K562 (cell line): ENCODE measurements around the gene TAS2R4. TPM values are rescaled to one million over a fixed set of nuclear protein-coding genes. Genes with fewer than 3 reads are reported as not detected.

Experiments
- CEBPG ChIP-seq, 3 experiments: fragments of 200-800 bp in 1 of 3; sonication (Bioruptor generic) in 1 of 3; sonication (generic) in 1 of 3; formaldehyde crosslinking in 1 of 3; IDR thresholded peaks in 2 of 3; conservative IDR thresholded peaks in 1 of 3; 2 replicates each; pipeline versions ENCODE4 v1.6.1 to v1.8.0; 2016 to 2022; ENCODE audit warnings: missing compliant biosample characterization in 2 of 3, missing genetic modification characterization in 2 of 3, mild to moderate bottlenecking in 1 of 3, missing genetic modification reagents in 1 of 3
- CXXC5 ChIP-seq: fragments of 250-450 bp; sonication (Bioruptor Pico); IDR thresholded peaks from 2 replicates; pipeline ENCODE4 v1.8.0; 2022; ENCODE audit warnings: inconsistent platforms, mild to moderate bottlenecking, moderate library complexity
- ESRRB ChIP-seq: fragments of 250-450 bp; sonication (Bioruptor Pico); IDR thresholded peaks from 2 replicates; pipeline ENCODE4 v1.5.0; 2020; ENCODE audit warnings: mild to moderate bottlenecking, moderate library complexity, borderline replicate concordance
- ILF3 ChIP-seq: fragments of 450-650 bp; IDR thresholded peaks from 2 replicates; pipeline ENCODE4 v1.6.1; 2018; ENCODE audit warnings: antibody characterized with exemption, mild to moderate bottlenecking, moderate library complexity, borderline replicate concordance
- MTF1 ChIP-seq: fragments of 250-450 bp; sonication (Bioruptor Pico); IDR thresholded peaks from 2 replicates; pipeline ENCODE4 v1.9.0; 2021; ENCODE audit warnings: moderate library complexity, mild to moderate bottlenecking, inconsistent platforms, borderline replicate concordance
- NBN ChIP-seq: fragments of 450-650 bp; IDR thresholded peaks from 2 replicates; pipeline ENCODE4 v1.6.1; 2016; ENCODE audit warnings: low read depth, mild to moderate bottlenecking
- NR4A1 ChIP-seq, 2 experiments: fragments of 250-450 bp in 1 of 2; fragments of 450-650 bp in 1 of 2; sonication (Bioruptor Pico) in 1 of 2; IDR thresholded peaks; 2 replicates each; pipeline versions ENCODE4 v1.4.0 to v1.6.1; 2016 to 2020; ENCODE audit warnings: mild to moderate bottlenecking in 2 of 2, missing compliant biosample characterization in 1 of 2, missing genetic modification characterization in 1 of 2, moderate library complexity in 1 of 2
- RBFOX2 ChIP-seq: fragments of 200-400 bp; formaldehyde crosslinking; IDR thresholded peaks from 2 replicates; pipeline ENCODE4 v1.6.1; 2017; ENCODE audit warnings: low read depth, mild to moderate bottlenecking, low read length, moderate library complexity
- RBM15 ChIP-seq: fragments of 200-400 bp; formaldehyde crosslinking; IDR thresholded peaks from 2 replicates; pipeline ENCODE4 v1.6.1; 2018; ENCODE audit warnings: mild to moderate bottlenecking, low read length, moderate library complexity; ENCODE audit not compliant: insufficient read depth
- RNF2 ChIP-seq: sonication (generic); IDR thresholded peaks from 2 replicates; pipeline ENCODE4 v1.6.1; 2016
- SLC30A9 ChIP-seq: fragments of 250-450 bp; sonication (Bioruptor Pico); IDR thresholded peaks from 2 replicates; pipeline ENCODE4 v1.8.0; 2022; ENCODE audit warnings: mild to moderate bottlenecking, moderate library complexity
- SRSF1 ChIP-seq: fragments of 200-400 bp; formaldehyde crosslinking; IDR thresholded peaks from 2 replicates; pipeline ENCODE4 v1.6.1; 2017; ENCODE audit warnings: mild to moderate bottlenecking, low read depth, low read length, moderate library complexity
- TBP ChIP-seq: optimal IDR thresholded peaks from 2 replicates; pipeline ENCODE3; 2011; ENCODE audit warnings: low read depth, low read length, improper control_type of control experiment
- ZFP36 ChIP-seq: fragments of 150-350 bp; IDR thresholded peaks from 2 replicates; pipeline ENCODE4 v1.6.1; 2018; ENCODE audit warnings: low read length, low read depth; ENCODE audit not compliant: partially characterized antibody
- ZNF184 ChIP-seq: sonication (generic); formaldehyde crosslinking; IDR thresholded peaks from 2 replicates; pipeline ENCODE4 v1.5.0; 2020; ENCODE audit warnings: missing genetic modification reagents
- ZNF354B ChIP-seq: fragments of 250-450 bp; sonication (Bioruptor Pico); IDR thresholded peaks from 2 replicates; pipeline ENCODE4 v1.4.0; 2020
- ZNF445 ChIP-seq: fragments of 250-450 bp; sonication (Bioruptor Pico); IDR thresholded peaks from 2 replicates; pipeline ENCODE4 v1.4.0; 2020; ENCODE audit warnings: low read depth, mild to moderate bottlenecking, moderate library complexity
- polyA plus RNA-seq, 8 experiments: library from polyadenylated mRNA; depleted of rRNA in 4 of 8; stranded (reverse) in 5 of 8; unstranded in 3 of 8; fragments of >200 nt; fragmentation: Nextera tagmentation in 2 of 8; fragmentation: Illumina TruSeq in 1 of 8; extraction: Ambion mirVana in 2 of 8; extraction: Trizol in 1 of 8; gene quantifications; 2 replicates each; pipeline versions ENCODE4 v1.2.1 to v1.2.3, GENCODE V29; 2011 to 2014; ENCODE audit warnings: inconsistent platforms in 1 of 8, missing spikeins in 1 of 8
- total RNA-seq, 7 experiments: library from RNA; depleted of rRNA in 6 of 7; stranded (reverse); fragments of >200 nt in 6 of 7; fragmentation: Illumina TruSeq in 2 of 7; extraction: Trizol in 2 of 7; gene quantifications; 2 replicates each; pipeline versions ENCODE4 v1.2.1 to v1.2.3, GENCODE V29; 2011 to 2021; ENCODE audit warnings: low replicate concordance in 1 of 7
- TF ChIP-seq, protein P1 (sequence below): fragments of 250-450 bp; sonication (Bioruptor Pico); IDR thresholded peaks from 2 replicates; pipeline ENCODE4 v1.4.0; 2020; ENCODE audit warnings: mild to moderate bottlenecking, moderate library complexity, borderline replicate concordance
- TF ChIP-seq, protein P2 (sequence below): fragments of 200-800 bp; sonication (Bioruptor generic); IDR thresholded peaks from 2 replicates; pipeline ENCODE4 v1.6.1; 2017; ENCODE audit warnings: missing genetic modification characterization, missing compliant biosample characterization
- TF ChIP-seq, protein P3 (sequence below): sonication (generic); formaldehyde crosslinking; IDR thresholded peaks from 2 replicates; pipeline ENCODE4 v1.5.0; 2020; ENCODE audit warnings: missing genetic modification reagents
- TF ChIP-seq, protein P4 (sequence below): fragments of 450-650 bp; formaldehyde crosslinking; IDR thresholded peaks from 2 replicates; pipeline ENCODE4 v1.4.0; 2020; ENCODE audit warnings: mild to moderate bottlenecking, moderate library complexity

Gene TAS2R4
- total and polyA plus RNA-seq, 9 of the 15 experiments (the other 6 are each of a cell fraction or from before 2014, with no cell fraction given) = 0.04 to 2.1 (median 0.68) TPM

DNA sequence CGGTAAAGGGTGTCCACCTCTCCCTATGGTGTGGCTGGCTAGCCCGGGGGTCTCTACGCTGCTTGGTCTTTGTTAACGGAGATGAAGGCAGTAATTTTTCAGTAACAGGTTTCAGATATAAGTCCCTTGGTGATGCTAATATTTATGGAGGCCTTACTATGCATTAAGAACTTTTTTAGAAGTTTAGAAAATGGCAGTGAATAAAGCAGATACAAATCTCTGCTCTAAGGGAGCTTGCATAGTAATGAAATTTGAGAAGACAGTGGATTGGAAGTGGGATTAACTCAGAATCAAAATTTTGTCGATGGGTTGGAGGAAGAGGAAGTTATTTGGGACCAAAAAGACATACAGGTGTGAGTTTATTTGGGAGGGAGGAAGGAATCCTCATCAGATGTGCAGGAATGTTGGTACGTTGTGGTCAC is 37.9 kb upstream of the TAS2R4 start (continued):
- TF ChIP-seq TBP = no peak
- no peak for TF ChIP-seq RNF2
- no peak for TF ChIP-seq ZNF445 (CRISPR knock-in tag)
- no peak for TF ChIP-seq CEBPG (CRISPR knock-in tag; IDR thresholded peaks at IDR 0.05)
- TF ChIP-seq CEBPG (tag; conservative IDR thresholded peaks at IDR 0.05 in 1 of 2, IDR thresholded peaks at IDR 0.05 in 1 of 2) = no peak
- no peak for TF ChIP-seq NBN
- TF ChIP-seq ZNF354B (CRISPR knock-in tag) = no peak
- TF ChIP-seq SRSF1 = no peak
- TF ChIP-seq RBFOX2 = no peak
- no peak for TF ChIP-seq NR4A1 (CRISPR knock-in tag; IDR thresholded peaks at IDR 0.05)
- TF ChIP-seq NR4A1 (tag; IDR thresholded peaks at IDR 0.05) = no peak
- TF ChIP-seq ILF3 = 0 out of 2 replicates have a peak, but pooled peaks have one; percentile 30
- no peak for TF ChIP-seq ZFP36
- TF ChIP-seq SLC30A9 (CRISPR knock-in tag) = no peak
- TF ChIP-seq, protein P1, sequence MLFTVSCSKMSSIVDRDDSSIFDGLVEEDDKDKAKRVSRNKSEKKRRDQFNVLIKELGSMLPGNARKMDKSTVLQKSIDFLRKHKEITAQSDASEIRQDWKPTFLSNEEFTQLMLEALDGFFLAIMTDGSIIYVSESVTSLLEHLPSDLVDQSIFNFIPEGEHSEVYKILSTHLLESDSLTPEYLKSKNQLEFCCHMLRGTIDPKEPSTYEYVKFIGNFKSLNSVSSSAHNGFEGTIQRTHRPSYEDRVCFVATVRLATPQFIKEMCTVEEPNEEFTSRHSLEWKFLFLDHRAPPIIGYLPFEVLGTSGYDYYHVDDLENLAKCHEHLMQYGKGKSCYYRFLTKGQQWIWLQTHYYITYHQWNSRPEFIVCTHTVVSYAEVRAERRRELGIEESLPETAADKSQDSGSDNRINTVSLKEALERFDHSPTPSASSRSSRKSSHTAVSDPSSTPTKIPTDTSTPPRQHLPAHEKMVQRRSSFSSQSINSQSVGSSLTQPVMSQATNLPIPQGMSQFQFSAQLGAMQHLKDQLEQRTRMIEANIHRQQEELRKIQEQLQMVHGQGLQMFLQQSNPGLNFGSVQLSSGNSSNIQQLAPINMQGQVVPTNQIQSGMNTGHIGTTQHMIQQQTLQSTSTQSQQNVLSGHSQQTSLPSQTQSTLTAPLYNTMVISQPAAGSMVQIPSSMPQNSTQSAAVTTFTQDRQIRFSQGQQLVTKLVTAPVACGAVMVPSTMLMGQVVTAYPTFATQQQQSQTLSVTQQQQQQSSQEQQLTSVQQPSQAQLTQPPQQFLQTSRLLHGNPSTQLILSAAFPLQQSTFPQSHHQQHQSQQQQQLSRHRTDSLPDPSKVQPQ (CRISPR knock-in tag) = no peak
- TF ChIP-seq, protein P2, sequence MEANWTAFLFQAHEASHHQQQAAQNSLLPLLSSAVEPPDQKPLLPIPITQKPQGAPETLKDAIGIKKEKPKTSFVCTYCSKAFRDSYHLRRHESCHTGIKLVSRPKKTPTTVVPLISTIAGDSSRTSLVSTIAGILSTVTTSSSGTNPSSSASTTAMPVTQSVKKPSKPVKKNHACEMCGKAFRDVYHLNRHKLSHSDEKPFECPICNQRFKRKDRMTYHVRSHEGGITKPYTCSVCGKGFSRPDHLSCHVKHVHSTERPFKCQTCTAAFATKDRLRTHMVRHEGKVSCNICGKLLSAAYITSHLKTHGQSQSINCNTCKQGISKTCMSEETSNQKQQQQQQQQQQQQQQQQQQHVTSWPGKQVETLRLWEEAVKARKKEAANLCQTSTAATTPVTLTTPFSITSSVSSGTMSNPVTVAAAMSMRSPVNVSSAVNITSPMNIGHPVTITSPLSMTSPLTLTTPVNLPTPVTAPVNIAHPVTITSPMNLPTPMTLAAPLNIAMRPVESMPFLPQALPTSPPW (CRISPR knock-in tag) = no peak
- TF ChIP-seq MTF1 (CRISPR knock-in tag) = no peak
- TF ChIP-seq, protein P3, sequence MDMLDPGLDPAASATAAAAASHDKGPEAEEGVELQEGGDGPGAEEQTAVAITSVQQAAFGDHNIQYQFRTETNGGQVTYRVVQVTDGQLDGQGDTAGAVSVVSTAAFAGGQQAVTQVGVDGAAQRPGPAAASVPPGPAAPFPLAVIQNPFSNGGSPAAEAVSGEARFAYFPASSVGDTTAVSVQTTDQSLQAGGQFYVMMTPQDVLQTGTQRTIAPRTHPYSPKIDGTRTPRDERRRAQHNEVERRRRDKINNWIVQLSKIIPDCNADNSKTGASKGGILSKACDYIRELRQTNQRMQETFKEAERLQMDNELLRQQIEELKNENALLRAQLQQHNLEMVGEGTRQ (CRISPR knock-in tag) = no peak
- TF ChIP-seq ZNF184 (CRISPR knock-in tag) = no peak
- no peak for TF ChIP-seq RBM15
- TF ChIP-seq CXXC5 (CRISPR knock-in tag) = no peak
- 0 out of 2 replicates have a peak, but pooled peaks have one; percentile 51 for TF ChIP-seq ESRRB (CRISPR knock-in tag)
- TF ChIP-seq, protein P4, sequence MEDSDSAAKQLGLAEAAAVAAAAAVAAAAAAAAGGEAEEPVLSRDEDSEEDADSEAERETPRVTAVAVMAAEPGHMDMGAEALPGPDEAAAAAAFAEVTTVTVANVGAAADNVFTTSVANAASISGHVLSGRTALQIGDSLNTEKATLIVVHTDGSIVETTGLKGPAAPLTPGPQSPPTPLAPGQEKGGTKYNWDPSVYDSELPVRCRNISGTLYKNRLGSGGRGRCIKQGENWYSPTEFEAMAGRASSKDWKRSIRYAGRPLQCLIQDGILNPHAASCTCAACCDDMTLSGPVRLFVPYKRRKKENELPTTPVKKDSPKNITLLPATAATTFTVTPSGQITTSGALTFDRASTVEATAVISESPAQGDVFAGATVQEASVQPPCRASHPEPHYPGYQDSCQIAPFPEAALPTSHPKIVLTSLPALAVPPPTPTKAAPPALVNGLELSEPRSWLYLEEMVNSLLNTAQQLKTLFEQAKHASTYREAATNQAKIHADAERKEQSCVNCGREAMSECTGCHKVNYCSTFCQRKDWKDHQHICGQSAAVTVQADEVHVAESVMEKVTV (CRISPR knock-in tag) = 0 out of 2 replicates have a peak, but pooled peaks have one; percentile 1
